SK-N-MC (cell line): ENCODE data around the gene PTPN7.

ENCODE experiments used
- DNase-seq: peaks from one replicate; pipeline ENCODE4 v3.0.0-alpha.2; 2011; ENCODE audit warnings: low read depth, low spot score
- H3K27ac ChIP-seq: fragments of 200-600 bp; sonication (generic); 2 replicates; pipeline ENCODE4 v1.5.1; 2016; ENCODE audit warnings: mixed run types
- H3K36me3 ChIP-seq: fragments of 200-600 bp; sonication (generic); 2 replicates; pipeline ENCODE4 v1.6.1; 2017; ENCODE audit warnings: antibody characterized with exemption, low read length, mixed read lengths; ENCODE audit not compliant: insufficient read depth
- H3K4me3 ChIP-seq: fragments of 200-600 bp; sonication (generic); 2 replicates; pipeline ENCODE4 v1.5.1; 2016
- H3K9ac ChIP-seq: fragments of 200-600 bp; sonication (generic); 2 replicates; pipeline ENCODE4 v1.8.0; 2017; ENCODE audit warnings: mixed run types, mixed read lengths; ENCODE audit not compliant: insufficient read length
- H3K9me3 ChIP-seq: fragments of 200-600 bp; sonication (generic); 2 replicates; pipeline ENCODE4 v1.6.1; 2017; ENCODE audit warnings: low read depth, mild to moderate bottlenecking, antibody characterized with exemption, low read length, moderate library complexity, mixed read lengths
- EZH2 ChIP-seq: fragments of 200-600 bp; sonication (generic); IDR thresholded peaks from one replicate; pipeline ENCODE4 v1.6.1; 2017; ENCODE audit warnings: antibody characterized with exemption
- FOXP2 ChIP-seq: optimal IDR thresholded peaks from 2 replicates; pipeline ENCODE3; 2011; ENCODE audit warnings: mild to moderate bottlenecking, moderate library complexity; ENCODE audit not compliant: insufficient read depth; ENCODE audit errors: extremely low read length, control extremely low read depth
- POLR2AphosphoS5 ChIP-seq: IDR thresholded peaks from 2 replicates; pipeline ENCODE4 v1.6.1; 2012; ENCODE audit warnings: mild to moderate bottlenecking, low read depth, low read length, borderline replicate concordance

PTPN7 gene

GRCh38 chr1:202160377-202160940 is at the start of gene PTPN7:
Gene PTPN7, minus strand, starts transcription at chr1:202160602. Its CDS starts 1,200 bp downstream, at chr1:202159402.
- no peak within 1 kb of the TSS for H3K4me3 ChIP-seq

GRCh38 chr1:202208351-202208857 is 48.0 kb upstream of the PTPN7 start:
- no peak for DNase-seq
- Histone ChIP-seq H3K9ac (no peak overlapping the region), H3K36me3 (no peaks in the 10 kb centered on the region), H3K4me3 (no peak overlapping the region), H3K27ac (no peak overlapping the region), H3K9me3 (no peaks in the 10 kb centered on the region)
- TF ChIP-seq FOXP2 (no peak), EZH2 (no peak), POLR2AphosphoS5 (no peak)

More at GRCh38 chr1:202160377-202160940, at the start of gene PTPN7:
- Histone ChIP-seq H3K36me3 (no peaks in the 10 kb centered on the region), H3K27ac (no peak within 1 kb of the TSS), H3K9ac (no peak within 1 kb of the TSS), H3K9me3 (no peaks in the 10 kb centered on the region)
- TF ChIP-seq POLR2AphosphoS5 = no peak
- no peak for TF ChIP-seq FOXP2
- no peak for TF ChIP-seq EZH2
- DNase-seq = no peak

GRCh38 chr1:202207292-202207691 is 46.9 kb upstream of the PTPN7 start:
- no peak for TF ChIP-seq POLR2AphosphoS5
- TF ChIP-seq EZH2 = no peak
- no peak for TF ChIP-seq FOXP2
- Histone ChIP-seq H3K27ac (no peak overlapping the region), H3K9me3 (no peaks in the 10 kb centered on the region), H3K4me3 (no peak overlapping the region), H3K36me3 (no peaks in the 10 kb centered on the region), H3K9ac (no peak overlapping the region)
- DNase-seq = no peak

- no peak for TF ChIP-seq FOXP2
- TF ChIP-seq POLR2AphosphoS5 = no peak
- TF ChIP-seq EZH2 = no peak
- H3K27ac ChIP-seq = no peak overlapping the region
- H3K4me3 ChIP-seq = no peak overlapping the region
- no peak overlapping the region for H3K9ac ChIP-seq
- H3K36me3 ChIP-seq = no peaks in the 10 kb centered on the region
- no peak for DNase-seq
- H3K9me3 ChIP-seq = no peaks in the 10 kb centered on the region
These were observed 45.3 kb upstream of the PTPN7 start for GRCh38 chr1:202205523-202206190.

DNA sequence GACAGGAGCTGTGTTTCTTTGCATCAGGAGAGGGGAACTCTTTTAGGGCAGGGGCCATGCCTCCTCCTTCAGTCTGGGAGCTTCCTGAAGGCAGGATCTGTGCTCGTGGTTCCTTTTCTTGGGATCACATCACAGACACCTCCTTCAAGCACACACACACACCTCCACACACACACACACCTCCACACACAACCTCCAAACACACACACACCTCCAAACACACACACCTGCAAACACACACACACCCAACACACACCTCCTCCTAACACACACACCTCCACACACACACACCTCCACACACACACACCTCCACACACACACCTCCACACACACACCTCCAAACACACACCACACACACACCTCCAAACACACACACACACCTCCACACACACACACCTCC is 43.7 kb upstream of the PTPN7 start:
- TF ChIP-seq EZH2 = no peak
- TF ChIP-seq POLR2AphosphoS5 = no peak
- TF ChIP-seq FOXP2 = no peak

GRCh38 chr1:202203238-202204039 is 43.0 kb upstream of the PTPN7 start:
- Histone ChIP-seq H3K36me3 (no peaks in the 10 kb centered on the region), H3K27ac (no peak overlapping the region), H3K4me3 (no peak overlapping the region), H3K9me3 (no peaks in the 10 kb centered on the region), H3K9ac (no peak overlapping the region)
- TF ChIP-seq POLR2AphosphoS5 (no peak), FOXP2 (no peak), EZH2 (no peak)
- no peak for DNase-seq

More for the DNA sequence above, 43.7 kb upstream of the PTPN7 start:
- H3K9ac ChIP-seq = no peak overlapping the region
- no peak overlapping the region for H3K4me3 ChIP-seq
- DNase-seq = no peak
- no peak overlapping the region for H3K27ac ChIP-seq
- H3K36me3 ChIP-seq = no peaks in the 10 kb centered on the region
- no peaks in the 10 kb centered on the region for H3K9me3 ChIP-seq

GRCh38 chr1:202202500-202203168 is 42.2 kb upstream of the PTPN7 start:
- Histone ChIP-seq H3K9ac (no peak overlapping the region), H3K9me3 (no peaks in the 10 kb centered on the region), H3K27ac (no peak overlapping the region), H3K36me3 (no peaks in the 10 kb centered on the region), H3K4me3 (no peak overlapping the region)
- DNase-seq = no peak
- TF ChIP-seq POLR2AphosphoS5 (no peak), FOXP2 (no peak), EZH2 (no peak)

DNA sequence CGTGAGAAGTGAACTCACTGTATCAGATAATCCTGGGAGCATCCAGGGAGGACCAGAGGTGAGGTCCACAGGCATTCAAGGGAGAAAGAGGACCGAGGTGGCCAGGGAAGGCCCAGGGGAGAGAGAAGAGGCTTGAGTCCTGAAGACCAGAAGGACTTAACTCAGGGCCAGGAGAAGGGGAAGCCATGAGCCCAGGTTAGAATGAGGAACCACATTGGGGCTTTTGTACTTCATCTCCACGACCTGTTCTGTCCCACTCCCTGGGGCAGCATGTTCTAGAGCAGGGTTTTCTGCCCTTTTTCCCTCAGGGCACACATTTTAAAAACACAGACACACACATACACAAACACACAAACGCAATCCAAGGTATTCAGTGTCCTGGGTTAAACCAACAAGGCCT is 41.6 kb upstream of the PTPN7 start:
- DNase-seq = no peak
- no peaks in the 10 kb centered on the region for H3K9me3 ChIP-seq
- H3K9ac ChIP-seq = no peak overlapping the region
- no peak for TF ChIP-seq FOXP2
- no peak for TF ChIP-seq POLR2AphosphoS5
- no peak for TF ChIP-seq EZH2
- no peak overlapping the region for H3K4me3 ChIP-seq
- H3K36me3 ChIP-seq = no peaks in the 10 kb centered on the region
- no peak overlapping the region for H3K27ac ChIP-seq
